ENCODE results near the gene KLHL20. TPM values are rescaled to one million over a fixed set of nuclear protein-coding genes. Genes with fewer than 3 reads are reported as not detected.

Gene KLHL20
- total RNA-seq, 1 donor from 2014 or later = 32.1 TPM

DNA sequence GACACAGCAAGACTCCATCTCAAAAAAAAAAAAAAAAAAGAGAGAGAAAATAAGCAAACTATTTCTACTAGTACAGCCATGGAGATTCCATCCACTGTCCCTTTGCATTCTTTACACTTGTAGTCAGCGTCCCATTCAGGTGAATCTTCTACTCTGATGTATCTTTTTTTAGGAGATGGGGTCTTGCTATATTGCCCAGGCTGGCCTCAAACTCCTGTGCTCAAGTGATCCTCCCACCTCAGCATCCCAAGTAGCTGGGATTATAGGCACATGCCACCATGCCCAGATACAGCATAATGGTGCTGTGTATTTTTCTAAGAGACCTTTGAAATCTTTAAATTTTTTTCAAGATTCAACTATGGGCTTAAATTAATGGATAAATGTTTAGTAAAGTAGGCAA lies 118.0 kb downstream of the KLHL20 start:
- DNase-seq (ENCODE audit: low read depth) = no peak

Other genes starting within 250 kb of the KLHL20 start
- gene PRDX6, start 237.6 kb upstream of the KLHL20 start, total RNA-seq = 354 and 387 TPM in 2 replicates
- 0.60 TPM in 1 of 2 replicates, not detected in the other for gene SLC9C2, start 111.9 kb upstream of the KLHL20 start, total RNA-seq
- gene TEX50, start 79.6 kb upstream of the KLHL20 start, total RNA-seq = not detected in 2 replicates
- 1.4 and 17.4 TPM in 2 replicates for gene ANKRD45, start 45.1 kb upstream of the KLHL20 start, total RNA-seq
- gene DARS2, start 109.7 kb downstream of the KLHL20 start, total RNA-seq = 27.4 and 33.0 TPM in 2 replicates
- gene CENPL, start 109.9 kb downstream of the KLHL20 start, total RNA-seq = 9.4 and 14.6 TPM in 2 replicates
- 249 and 435 TPM in 2 replicates for gene GAS5, start 153.0 kb downstream of the KLHL20 start, total RNA-seq
- 4.9 and 14.5 TPM in 2 replicates for gene ZBTB37, start 153.4 kb downstream of the KLHL20 start, total RNA-seq
- 0.35 TPM in 1 of 2 replicates, not detected in the other for gene SERPINC1, start 202.3 kb downstream of the KLHL20 start, total RNA-seq

All from renal cortical epithelial cell (primary cell).